Measurements from ENCODE around the gene AVPI1. TPM values are rescaled to one million over a fixed set of nuclear protein-coding genes. Genes with fewer than 3 reads are reported as not detected.

AVPI1 gene
- total and polyA plus RNA-seq, 2 of the 13 experiments (the other 11 are each of a cell fraction or from before 2014, with no cell fraction given), result 39.8 to 61.2 TPM

DNA sequence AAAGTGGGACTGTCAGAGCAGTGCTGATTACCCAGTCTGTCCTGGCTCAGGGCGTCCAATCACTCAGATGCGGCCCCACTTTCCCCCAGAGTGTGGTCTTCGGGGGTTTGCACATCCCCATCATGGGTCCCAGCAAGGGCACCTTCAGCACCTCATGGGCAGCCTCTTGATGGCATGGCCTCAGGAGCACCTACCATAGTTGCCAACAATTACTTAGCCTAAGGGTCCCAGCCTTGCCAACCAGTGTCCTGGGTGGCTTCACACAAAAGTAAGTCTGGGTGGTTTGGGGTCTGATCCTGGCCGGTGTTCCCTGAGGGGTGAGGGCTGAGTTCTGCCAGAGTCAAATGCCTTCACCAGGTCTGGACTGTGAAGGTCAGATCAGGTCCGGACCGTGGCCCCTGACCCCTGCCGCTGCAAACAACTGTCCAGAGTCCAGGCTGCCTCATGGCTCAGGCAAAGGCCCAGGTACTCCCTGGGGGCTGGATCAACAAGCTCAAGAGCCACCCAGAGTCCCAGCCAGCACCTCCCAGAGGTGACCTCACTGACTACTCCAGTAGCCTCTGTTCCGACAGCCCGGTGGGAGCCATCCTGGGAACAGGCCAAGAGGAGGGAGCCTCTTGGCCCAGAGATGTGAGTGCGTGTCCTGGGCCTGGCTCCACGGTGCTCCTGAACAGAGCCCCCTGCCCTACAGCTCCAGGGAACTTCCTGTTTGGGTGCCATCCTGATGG lies 20.3 kb upstream of the AVPI1 start:
- DNase-seq (ENCODE audit: low spot score), result peak; percentile 70
- Histone ChIP-seq H2AFZ (ENCODE audit: low read length) (no peak overlapping the region), H3K79me2 (ENCODE audit: insufficient read depth, low read length) (no peaks in the 10 kb centered on the region), H3K9me3 (ENCODE audit: low read length) (no peaks in the 10 kb centered on the region), H3K27ac (ENCODE audit: extremely low read length, insufficient read depth, low read length) (peak overlapping the region; percentile 30), H3K4me2 (ENCODE audit: low read depth, low read length) (peak overlapping the region; percentile 71), H4K20me1 (ENCODE audit: insufficient read depth, low read length) (no peaks in the 10 kb centered on the region), H3K4me3 (replicated peaks in 1 of 3; ENCODE audit: insufficient read depth in 1 of 3, low read depth in 2 of 3, low read length in 3 of 3) (peak overlapping the region in 1 of 3 experiments; percentile 53; a peak in 2 of 6 replicates), H3K4me1 (ENCODE audit: insufficient read depth, low read length) (peaks cover 55% of the 10 kb centered on the region), H3K36me3 (replicated peaks in 1 of 2; ENCODE audit: control insufficient read depth in 1 of 2, insufficient read depth in 2 of 2, low read length in 2 of 2) (no peaks in the 10 kb centered on the region), H3K9ac (ENCODE audit: insufficient read depth, low read depth, low read length) (peak overlapping the region; percentile 53), H3K27me3 (ENCODE audit: control insufficient read depth in 1 of 2, insufficient read depth in 2 of 2, low read length in 2 of 2) (no peaks in the 10 kb centered on the region)
- peak; percentile 75 for FAIRE-seq
- peak; percentile 92 for ATAC-seq
- ChIA-PET POLR2A (interaction anchor here (1.2 to 2.7 kb wide), 4 partner anchors 20 to 29 kb away, joined by 3 to 18 read pairs (median 8); partner anchors contain the start of genes AVPI1 and ZFYVE27), CTCF (ENCODE audit: low intra/inter-chr PET ratio, low total read pairs) (interaction anchor here (0.9 kb wide), 1 partner anchor 24 kb away, joined by 3 read pairs; no protein-coding TSS in a partner anchor)
- 20% methylated on average over 5 of the region's 11 CpGs for WGBS (ENCODE audit: low lambda C conversion rate)
- in situ Hi-C loops (cut with HindIII; ENCODE audit: extremely low pct_ligation_motif_present, low pct_unique_long_range_greater_than_20kb), result no loop called here
- BruUV-seq (replicated peaks), result no TSS peak
- intact Hi-C loops (cut with micrococcal nuclease; ENCODE audit: unreplicated experiment), result no loop called here
- no peak for TF ChIP-seq GTF2F1 (IDR thresholded peaks at IDR 0.05; ENCODE audit: low read length)
- TF ChIP-seq SMAD1 (CRISPR knock-in tag; IDR thresholded peaks at IDR 0.05; ENCODE audit: borderline replicate concordance, low read depth), result no peak
- no peak; the same call in 1 of the 2 replicates for TF ChIP-seq ZMAT3 (CRISPR knock-in tag; conservative IDR thresholded peaks at IDR 0.05)
- TF ChIP-seq SALL2 (CRISPR knock-in tag; IDR thresholded peaks at IDR 0.05), result no peak
- no peak for TF ChIP-seq ZNF577 (CRISPR knock-in tag; IDR thresholded peaks at IDR 0.05; ENCODE audit: borderline replicate concordance, low read depth)
- TF ChIP-seq HMG20B (CRISPR knock-in tag; conservative IDR thresholded peaks at IDR 0.05), result no peak
- TF ChIP-seq, protein P1, sequence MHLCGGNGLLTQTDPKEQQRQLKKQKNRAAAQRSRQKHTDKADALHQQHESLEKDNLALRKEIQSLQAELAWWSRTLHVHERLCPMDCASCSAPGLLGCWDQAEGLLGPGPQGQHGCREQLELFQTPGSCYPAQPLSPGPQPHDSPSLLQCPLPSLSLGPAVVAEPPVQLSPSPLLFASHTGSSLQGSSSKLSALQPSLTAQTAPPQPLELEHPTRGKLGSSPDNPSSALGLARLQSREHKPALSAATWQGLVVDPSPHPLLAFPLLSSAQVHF (CRISPR knock-in tag; IDR thresholded peaks at IDR 0.05), result no peak
- peak in 1 of 2 experiments; percentile 43; a peak in 1 of 4 replicates for TF ChIP-seq EP300 (IDR thresholded peaks at IDR 0.05; ENCODE audit: low read depth in 2 of 2, low read length in 2 of 2)
- no peak for TF ChIP-seq EP300 (CRISPR knock-in tag; IDR thresholded peaks at IDR 0.05; ENCODE audit: borderline replicate concordance)
- no peak for TF ChIP-seq TCF7L2 (IDR thresholded peaks at IDR 0.05; ENCODE audit: low read depth, low read length)
- TF ChIP-seq, protein P2, sequence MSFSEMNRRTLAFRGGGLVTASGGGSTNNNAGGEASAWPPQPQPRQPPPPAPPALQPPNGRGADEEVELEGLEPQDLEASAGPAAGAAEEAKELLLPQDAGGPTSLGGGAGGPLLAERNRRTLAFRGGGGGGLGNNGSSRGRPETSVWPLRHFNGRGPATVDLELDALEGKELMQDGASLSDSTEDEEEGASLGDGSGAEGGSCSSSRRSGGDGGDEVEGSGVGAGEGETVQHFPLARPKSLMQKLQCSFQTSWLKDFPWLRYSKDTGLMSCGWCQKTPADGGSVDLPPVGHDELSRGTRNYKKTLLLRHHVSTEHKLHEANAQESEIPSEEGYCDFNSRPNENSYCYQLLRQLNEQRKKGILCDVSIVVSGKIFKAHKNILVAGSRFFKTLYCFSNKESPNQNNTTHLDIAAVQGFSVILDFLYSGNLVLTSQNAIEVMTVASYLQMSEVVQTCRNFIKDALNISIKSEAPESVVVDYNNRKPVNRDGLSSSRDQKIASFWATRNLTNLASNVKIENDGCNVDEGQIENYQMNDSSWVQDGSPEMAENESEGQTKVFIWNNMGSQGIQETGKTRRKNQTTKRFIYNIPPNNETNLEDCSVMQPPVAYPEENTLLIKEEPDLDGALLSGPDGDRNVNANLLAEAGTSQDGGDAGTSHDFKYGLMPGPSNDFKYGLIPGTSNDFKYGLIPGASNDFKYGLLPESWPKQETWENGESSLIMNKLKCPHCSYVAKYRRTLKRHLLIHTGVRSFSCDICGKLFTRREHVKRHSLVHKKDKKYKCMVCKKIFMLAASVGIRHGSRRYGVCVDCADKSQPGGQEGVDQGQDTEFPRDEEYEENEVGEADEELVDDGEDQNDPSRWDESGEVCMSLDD (CRISPR knock-in tag; IDR thresholded peaks at IDR 0.05; ENCODE audit: borderline replicate concordance), result 0 out of 2 replicates have a peak, but pooled peaks have one; percentile 23
- no peak; the same call in 1 of the 2 replicates for TF ChIP-seq ISL2 (CRISPR knock-in tag; IDR thresholded peaks at IDR 0.05)
- TF ChIP-seq, protein P3, sequence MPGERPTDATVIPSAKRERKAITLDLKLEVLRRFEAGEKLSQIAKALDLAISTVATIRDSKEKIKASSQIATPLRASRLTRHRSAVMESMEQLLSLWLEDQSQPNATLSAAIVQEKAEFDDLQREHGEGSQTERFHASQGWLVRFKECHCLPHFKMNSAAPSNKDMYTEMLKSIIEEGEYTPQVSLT (CRISPR knock-in tag; IDR thresholded peaks at IDR 0.05; ENCODE audit: borderline replicate concordance, low read depth), result no peak
- peak; percentile 76; the same call in 1 of the 2 replicates for TF ChIP-seq MTA1 (CRISPR knock-in tag; IDR thresholded peaks at IDR 0.05; ENCODE audit: borderline replicate concordance)
- no peak for TF ChIP-seq NFATC3 (CRISPR knock-in tag; IDR thresholded peaks at IDR 0.05)
- peak; percentile 28; the same call in 1 of the 2 replicates for TF ChIP-seq ZNF205 (CRISPR knock-in tag; IDR thresholded peaks at IDR 0.05)
- peak; percentile 40; the same call in 1 of the 2 replicates for TF ChIP-seq ZNF614 (CRISPR knock-in tag; IDR thresholded peaks at IDR 0.05; ENCODE audit: borderline replicate concordance)
- TF ChIP-seq POLR2A (IDR thresholded peaks at IDR 0.05; ENCODE audit: insufficient read depth in 1 of 2, low read depth in 2 of 2, low read length in 2 of 2), result peak in 1 of 2 experiments; percentile 44; a peak in 1 of 4 replicates
- no peak for TF ChIP-seq HOXA5 (CRISPR knock-in tag; IDR thresholded peaks at IDR 0.05)
- TF ChIP-seq, protein P4, sequence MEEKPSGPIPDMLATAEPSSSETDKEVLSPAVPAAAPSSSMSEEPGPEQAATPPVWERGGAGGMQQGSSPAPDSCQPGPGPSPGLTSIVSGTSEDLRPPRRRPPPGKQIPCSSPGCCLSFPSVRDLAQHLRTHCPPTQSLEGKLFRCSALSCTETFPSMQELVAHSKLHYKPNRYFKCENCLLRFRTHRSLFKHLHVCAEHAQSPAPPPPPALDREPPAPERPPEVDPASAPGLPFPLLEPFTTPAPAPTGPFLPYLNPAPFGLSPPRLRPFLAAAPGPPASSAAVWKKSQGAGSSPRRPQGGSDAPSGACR (CRISPR knock-in tag; IDR thresholded peaks at IDR 0.05), result no peak
- TF ChIP-seq ZNF451 (CRISPR knock-in tag; IDR thresholded peaks at IDR 0.05), result 0 out of 2 replicates have a peak, but pooled peaks have one; percentile 44

All from HepG2 (cell line).